H9 (cell line): ENCODE measurements around the gene KL. TPM values are rescaled to one million over a fixed set of nuclear protein-coding genes. Genes with fewer than 3 reads are reported as not detected.

Source experiments
- DNase-seq: peaks from one replicate; pipeline ENCODE4 v3.0.0-alpha.2; 2017
- H2AFZ ChIP-seq: one replicate; pipeline ENCODE4 v1.6.1; 2013; ENCODE audit warnings: mild to moderate bottlenecking, low read length, control low read depth, moderate library complexity
- H2AK5ac ChIP-seq: 2 replicates; pipeline ENCODE4 v1.6.1; 2013; ENCODE audit warnings: low read length, control low read depth, mixed read lengths; ENCODE audit not compliant: insufficient read length
- H2BK120ac ChIP-seq: one replicate; pipeline ENCODE4 v1.6.1; 2013; ENCODE audit warnings: low read depth, mild to moderate bottlenecking, low read length, control low read depth, inconsistent platforms; ENCODE audit not compliant: poor library complexity, severe bottlenecking
- H2BK12ac ChIP-seq: 2 replicates; pipeline ENCODE4 v1.6.1; 2013; ENCODE audit warnings: low read length, control low read depth, mixed read lengths, low read depth; ENCODE audit not compliant: insufficient read length
- H2BK15ac ChIP-seq: 2 replicates; pipeline ENCODE4 v1.6.1; 2013; ENCODE audit warnings: low read depth, low read length, control low read depth
- H2BK20ac ChIP-seq: one replicate; pipeline ENCODE4 v1.6.1; 2013; ENCODE audit warnings: low read depth, mild to moderate bottlenecking, low read length, control low read depth, inconsistent platforms; ENCODE audit not compliant: poor library complexity, severe bottlenecking
- H2BK5ac ChIP-seq: 2 replicates; pipeline ENCODE4 v1.6.1; 2013; ENCODE audit warnings: low read length, control low read depth, mixed read lengths; ENCODE audit not compliant: insufficient read length
- H3K14ac ChIP-seq: 2 replicates; pipeline ENCODE4 v1.6.1; 2013; ENCODE audit warnings: low read length, control low read depth; ENCODE audit not compliant: insufficient read depth
- H3K18ac ChIP-seq: 2 replicates; pipeline ENCODE4 v1.6.1; 2013; ENCODE audit warnings: low read depth, mild to moderate bottlenecking, mixed read lengths, low read length, control low read depth; ENCODE audit not compliant: insufficient read length
- H3K23ac ChIP-seq: 2 replicates; pipeline ENCODE4 v1.6.1; 2013; ENCODE audit warnings: low read length, control low read depth, mixed read lengths, low read depth; ENCODE audit not compliant: insufficient read length
- H3K23me2 ChIP-seq: 2 replicates; pipeline ENCODE4 v1.6.1; 2013; ENCODE audit warnings: low read depth, mild to moderate bottlenecking, mixed read lengths, low read length, control low read depth; ENCODE audit not compliant: insufficient read length, poor library complexity, severe bottlenecking
- H3K27ac ChIP-seq: 2 replicates; pipeline ENCODE4 v1.5.1; 2013; ENCODE audit warnings: low read length, control low read depth, mixed read lengths, low read depth; ENCODE audit not compliant: insufficient read length
- H3K27me3 ChIP-seq: 2 replicates; pipeline ENCODE4 v1.6.1; 2013; ENCODE audit warnings: low read length, control low read depth, inconsistent platforms; ENCODE audit not compliant: insufficient read depth
- H3K4ac ChIP-seq: 2 replicates; pipeline ENCODE4 v1.6.1; 2013; ENCODE audit warnings: low read depth, mild to moderate bottlenecking, control low read depth, inconsistent platforms, low read length, moderate library complexity
- H3K4me1 ChIP-seq: 2 replicates; pipeline ENCODE4 v1.6.1; 2013; ENCODE audit warnings: low read length, control low read depth, inconsistent platforms; ENCODE audit not compliant: insufficient read depth
- H3K4me2 ChIP-seq: 2 replicates; pipeline ENCODE4 v1.6.1; 2013; ENCODE audit warnings: low read length, control low read depth, mixed read lengths; ENCODE audit not compliant: insufficient read length, insufficient read depth
- H3K56ac ChIP-seq: 2 replicates; pipeline ENCODE4 v1.6.1; 2013; ENCODE audit warnings: low read depth, mild to moderate bottlenecking, mixed read lengths, low read length, control low read depth; ENCODE audit not compliant: insufficient read length
- H3K79me1 ChIP-seq: 2 replicates; pipeline ENCODE4 v1.6.1; 2013; ENCODE audit warnings: low read depth, mild to moderate bottlenecking, moderate library complexity, low read length, control low read depth, inconsistent platforms; ENCODE audit not compliant: insufficient read depth, poor library complexity, severe bottlenecking
- H3K79me2 ChIP-seq: 2 replicates; pipeline ENCODE4 v1.6.1; 2013; ENCODE audit warnings: low read length, control low read depth, inconsistent platforms; ENCODE audit not compliant: insufficient read depth
- H3K9ac ChIP-seq: 2 replicates; pipeline ENCODE4 v1.6.1; 2013; ENCODE audit warnings: low read length, control low read depth, mixed read lengths; ENCODE audit not compliant: insufficient read length; ENCODE audit errors: extremely low read depth
- H3K9me3 ChIP-seq: one replicate; pipeline ENCODE4 v1.6.1; 2013; ENCODE audit warnings: low read depth, low read length, inconsistent platforms; ENCODE audit not compliant: control insufficient read depth
- H3T11ph ChIP-seq: one replicate; pipeline ENCODE4 v1.6.1; 2013; ENCODE audit warnings: mild to moderate bottlenecking, low read length, control low read depth, inconsistent platforms
- H4K20me1 ChIP-seq: one replicate; pipeline ENCODE4 v1.6.1; 2013; ENCODE audit not compliant: control insufficient read depth, insufficient read length, insufficient read depth
- H4K5ac ChIP-seq: 2 replicates; pipeline ENCODE4 v1.6.1; 2013; ENCODE audit warnings: low read depth, mild to moderate bottlenecking, mixed read lengths, low read length, control low read depth; ENCODE audit not compliant: insufficient read length
- H4K8ac ChIP-seq: replicated peaks from 2 replicates; pipeline ENCODE4 v1.6.1; 2013; ENCODE audit warnings: low read length, control low read depth, mixed read lengths, low read depth; ENCODE audit not compliant: insufficient read length
- H4K91ac ChIP-seq: 2 replicates; pipeline ENCODE4 v1.6.1; 2013; ENCODE audit warnings: low read depth, mild to moderate bottlenecking, moderate library complexity, mixed read lengths, low read length, control low read depth; ENCODE audit not compliant: insufficient read length
- H3K27ac Mint-ChIP-seq, 3 experiments: 2 replicates in 2 of 3; 3 replicates in 1 of 3; pipeline ENCODE4 v1.8.0; 2020 to 2021; ENCODE audit warnings: mixed read lengths in 3 of 3, mild to moderate bottlenecking in 1 of 3, moderate library complexity in 1 of 3
- H3K27me3 Mint-ChIP-seq: 2 replicates; pipeline ENCODE4 v1.8.0; 2021; ENCODE audit warnings: low read depth, mild to moderate bottlenecking, moderate library complexity, mixed read lengths
- H3K36me3 Mint-ChIP-seq, 3 experiments: 2 replicates in 2 of 3; 3 replicates in 1 of 3; pipeline ENCODE4 v1.8.0; 2020 to 2021; ENCODE audit warnings: low read depth in 3 of 3, mixed read lengths in 3 of 3; ENCODE audit not compliant: insufficient read depth in 1 of 3
- H3K4me1 Mint-ChIP-seq, 2 experiments: 2 replicates each; pipeline ENCODE4 v1.8.0; 2020; ENCODE audit warnings: mixed read lengths in 2 of 2
- H3K4me3 Mint-ChIP-seq, 2 experiments: 2 replicates in 1 of 2; 3 replicates in 1 of 2; pipeline ENCODE4 v1.8.0; 2020 to 2021; ENCODE audit warnings: mild to moderate bottlenecking in 2 of 2, mixed read lengths in 2 of 2, moderate library complexity in 1 of 2
- H3K9me3 Mint-ChIP-seq, 2 experiments: 2 replicates in 1 of 2; 3 replicates in 1 of 2; pipeline ENCODE4 v1.8.0; 2020; ENCODE audit warnings: mild to moderate bottlenecking in 2 of 2, mixed read lengths in 2 of 2, moderate library complexity in 1 of 2
- CTCF ChIP-seq: fragments of 200-600 bp; sonication (generic); conservative IDR thresholded peaks from 3 replicates; pipeline ENCODE4 v1.8.0; 2021; ENCODE audit warnings: antibody characterized with exemption, mild to moderate bottlenecking
- WGBS: extraction: QIAGEN DNeasy Blood & Tissue Kit; methylation state at CpG from one replicate; pipeline ENCODE4 v1.1.7; 2013; ENCODE audit warnings: missing lambda C conversion rate, low lambda C conversion rate, mixed read lengths; ENCODE audit not compliant: insufficient read length; ENCODE audit errors: extremely low coverage; 5-methylcytosine and 5-hydroxymethylcytosine counted together
- total RNA-seq: library from RNA; stranded (reverse); gene quantifications from 2 replicates; pipeline ENCODE4 v1.2.1, GENCODE V29; 2021

Gene KL
- total RNA-seq, 1 experiment from 2014 or later, result not detected

- Histone ChIP-seq H3T11ph (no peak overlapping the region), H3K79me2 (no peaks in the 10 kb centered on the region), H3K27ac (no peak overlapping the region), H4K8ac (no peak overlapping the region), H2AFZ (no peak overlapping the region), H3K18ac (no peak overlapping the region), H4K5ac (no peak overlapping the region), H4K20me1 (no peaks in the 10 kb centered on the region), H2AK5ac (no peak overlapping the region), H3K4me2 (no peak overlapping the region), H4K91ac (no peak overlapping the region), H3K23me2 (no peaks in the 10 kb centered on the region), H3K79me1 (no peaks in the 10 kb centered on the region), H3K14ac (no peak overlapping the region), H3K4me1 (no peaks in the 10 kb centered on the region), H2BK12ac (no peak overlapping the region), H2BK20ac (no peak overlapping the region), H3K9ac (no peak overlapping the region), H2BK120ac (no peak overlapping the region), H3K27me3 (no peaks in the 10 kb centered on the region), H2BK15ac (no peak overlapping the region), H3K56ac (no peak overlapping the region), H2BK5ac (no peak overlapping the region), H3K4ac (no peak overlapping the region), H3K9me3 (no peaks in the 10 kb centered on the region), H3K23ac (no peak overlapping the region)
- H3K36me3 Mint-ChIP-seq, result no peaks in the 10 kb centered on the region
- peaks cover 1% of the 10 kb centered on the region; the same call in 1 of the 2 replicates for H3K27me3 Mint-ChIP-seq
- WGBS, result no CpG with 5 or more reads among the region's 5 CpGs
- no peak for TF ChIP-seq CTCF
- H3K27ac Mint-ChIP-seq, result no peak overlapping the region
- no peaks in the 10 kb centered on the region for H3K9me3 Mint-ChIP-seq
- H3K4me1 Mint-ChIP-seq, result peaks cover 8 to 13% of the 10 kb centered on the region in 2 experiments; a peak in 3 of 4 replicates
- DNase-seq, result no peak
- no peak overlapping the region for H3K4me3 Mint-ChIP-seq
These were observed 18.8 kb downstream of the KL start for GRCh38 chr13:33034882-33035520.
